Hepatocyte (in vitro differentiated cells): ENCODE data around the gene RPS6KA2. TPM values are rescaled to one million over a fixed set of nuclear protein-coding genes. Genes with fewer than 3 reads are reported as not detected.

ENCODE experiments used
- DNase-seq: peaks from one replicate; pipeline ENCODE4 v3.0.0-alpha.2; 2016; ENCODE audit warnings: low spot score
- H2AFZ ChIP-seq: fragments of 200-600 bp; sonication (generic); 2 replicates; pipeline ENCODE4 v1.6.0; 2016; ENCODE audit warnings: antibody characterized with exemption, mild to moderate bottlenecking
- H3K27ac ChIP-seq: fragments of 200-600 bp; sonication (generic); 2 replicates; pipeline ENCODE4 v1.5.1; 2016; ENCODE audit warnings: mild to moderate bottlenecking
- H3K27me3 ChIP-seq: fragments of 200-600 bp; sonication (generic); 2 replicates; pipeline ENCODE4 v1.6.1; 2016
- H3K36me3 ChIP-seq: fragments of 200-600 bp; sonication (generic); replicated peaks from 2 replicates; pipeline ENCODE4 v1.5.1; 2016; ENCODE audit warnings: low read depth; ENCODE audit not compliant: insufficient read depth
- H3K4me1 ChIP-seq: fragments of 200-600 bp; sonication (generic); 2 replicates; pipeline ENCODE4 v1.5.1; 2016; ENCODE audit warnings: mild to moderate bottlenecking, moderate library complexity; ENCODE audit not compliant: insufficient read depth
- H3K4me2 ChIP-seq: fragments of 200-600 bp; sonication (generic); 2 replicates; pipeline ENCODE4 v1.6.0; 2016
- H3K4me3 ChIP-seq: fragments of 200-600 bp; sonication (generic); 2 replicates; pipeline ENCODE4 v1.5.1; 2016; ENCODE audit warnings: mild to moderate bottlenecking
- H3K79me2 ChIP-seq: fragments of 200-600 bp; sonication (generic); 2 replicates; pipeline ENCODE4 v1.6.0; 2017; ENCODE audit warnings: mild to moderate bottlenecking
- H3K9me2 ChIP-seq: fragments of 200-600 bp; sonication (generic); replicated peaks from 2 replicates; pipeline ENCODE4 v1.6.0; 2017; ENCODE audit warnings: mild to moderate bottlenecking; ENCODE audit not compliant: insufficient read depth
- H3K9me3 ChIP-seq: fragments of 200-600 bp; sonication (generic); 2 replicates; pipeline ENCODE4 v1.5.1; 2016; ENCODE audit warnings: low read depth, mild to moderate bottlenecking
- H4K20me1 ChIP-seq: fragments of 200-600 bp; sonication (generic); 2 replicates; pipeline ENCODE4 v1.6.0; 2016; ENCODE audit warnings: mild to moderate bottlenecking; ENCODE audit not compliant: insufficient read depth, poor library complexity, severe bottlenecking
- CTCF ChIP-seq: fragments of 200-600 bp; sonication (generic); IDR thresholded peaks from 2 replicates; pipeline ENCODE4 v1.5.1; 2016; ENCODE audit warnings: antibody characterized with exemption, mild to moderate bottlenecking; ENCODE audit not compliant: poor library complexity
- EZH2 ChIP-seq: fragments of 200-600 bp; sonication (generic); IDR thresholded peaks from 2 replicates; pipeline ENCODE4 v1.6.1; 2016; ENCODE audit warnings: antibody characterized with exemption, mild to moderate bottlenecking, borderline replicate concordance
- EZH2phosphoT487 ChIP-seq: fragments of 200-600 bp; sonication (generic); IDR thresholded peaks from one replicate; pipeline ENCODE4 v1.6.1; 2018; ENCODE audit warnings: antibody characterized with exemption, mild to moderate bottlenecking, low read depth, moderate library complexity; ENCODE audit not compliant: unreplicated experiment, severe bottlenecking
- WGBS: methylation state at CpG from one replicate; pipeline ENCODE4 v1.1.6; 2016; ENCODE audit warnings: low lambda C conversion rate; ENCODE audit errors: missing lambda C conversion rate; 5-methylcytosine and 5-hydroxymethylcytosine counted together
- polyA plus RNA-seq: library from polyadenylated mRNA; unstranded; fragments of >200 nt; fragmentation: Nextera tagmentation; extraction: Ambion mirVana; gene quantifications from 2 replicates; pipeline ENCODE4 v1.2.1, GENCODE V29; 2016
- total RNA-seq: library from RNA; depleted of rRNA; stranded (reverse); fragments of >200 nt; gene quantifications from 2 replicates; pipeline ENCODE4 v1.2.3, GENCODE V29; 2014

Gene RPS6KA2
- total and polyA plus RNA-seq, 2 experiments from 2014 or later = 27.7 to 29.2 TPM

GRCh38 chr6:166587631-166588413 lies 39.2 kb downstream of the RPS6KA2 start:
- peaks cover 41% of the 10 kb centered on the region for H3K79me2 ChIP-seq
- no peaks in the 10 kb centered on the region for H3K9me3 ChIP-seq
- H3K9me2 ChIP-seq = no peaks in the 10 kb centered on the region
- H3K36me3 ChIP-seq = no peaks in the 10 kb centered on the region
- H2AFZ ChIP-seq = no peak overlapping the region
- peaks cover 3% of the 10 kb centered on the region for H4K20me1 ChIP-seq
- no peak overlapping the region for H3K27ac ChIP-seq
- 90% methylated on average over 10 of the region's 10 CpGs for WGBS
- no peak for TF ChIP-seq CTCF
- TF ChIP-seq EZH2 = no peak
- TF ChIP-seq EZH2phosphoT487 = no peak
- no peaks in the 10 kb centered on the region for H3K4me1 ChIP-seq
- DNase-seq = no peak
- H3K4me2 ChIP-seq = no peak overlapping the region
- no peak overlapping the region for H3K4me3 ChIP-seq
- H3K27me3 ChIP-seq = no peaks in the 10 kb centered on the region

- Histone ChIP-seq H4K20me1 (peaks cover 3% of the 10 kb centered on the region), H3K79me2 (peaks cover 29% of the 10 kb centered on the region), H3K27ac (no peak within 1 kb of the TSS), H3K36me3 (no peaks in the 10 kb centered on the region), H3K4me2 (no peak within 1 kb of the TSS), H3K9me3 (no peaks in the 10 kb centered on the region), H2AFZ (no peak within 1 kb of the TSS), H3K9me2 (no peaks in the 10 kb centered on the region), H3K4me3 (no peak within 1 kb of the TSS), H3K4me1 (no peaks in the 10 kb centered on the region), H3K27me3 (no peaks in the 10 kb centered on the region)
- no peak for DNase-seq
- WGBS = 98% methylated on average over 9 of the region's 9 CpGs
- no peak for TF ChIP-seq EZH2
- TF ChIP-seq CTCF = no peak
- TF ChIP-seq EZH2phosphoT487 = no peak
Measured at GRCh38 chr6:166586424-166587156, 40.5 kb downstream of the RPS6KA2 start, which contains the start of gene RAMACL. RAMACL (minus strand) TSS chr6:166586678; CDS start chr6:166586477, 201 bp downstream.

- no peak overlapping the region for H2AFZ ChIP-seq
- H3K9me2 ChIP-seq = no peaks in the 10 kb centered on the region
- WGBS = 91% methylated on average over 12 of the region's 12 CpGs
- no peak for TF ChIP-seq EZH2phosphoT487
- TF ChIP-seq EZH2 = no peak
- no peak for TF ChIP-seq CTCF
- no peaks in the 10 kb centered on the region for H3K36me3 ChIP-seq
- peaks cover 3% of the 10 kb centered on the region for H4K20me1 ChIP-seq
- H3K27me3 ChIP-seq = no peaks in the 10 kb centered on the region
- DNase-seq = no peak
- no peaks in the 10 kb centered on the region for H3K9me3 ChIP-seq
- no peak overlapping the region for H3K27ac ChIP-seq
- peaks cover 14% of the 10 kb centered on the region for H3K79me2 ChIP-seq
- no peak overlapping the region for H3K4me2 ChIP-seq
- no peaks in the 10 kb centered on the region for H3K4me1 ChIP-seq
- H3K4me3 ChIP-seq = no peak overlapping the region
Measured at GRCh38 chr6:166584853-166585429, 42.1 kb downstream of the RPS6KA2 start.
